Central memory CD4-positive, alpha-beta T cell (primary cell): Measurements from ENCODE around the gene SCAP.

ENCODE experiments used
- DNase-seq: peaks from one replicate; pipeline ENCODE4 v3.0.0; 2022

SCAP gene

GRCh38 chr3:47430606-47431005 lies 45.1 kb downstream of the SCAP start:
- DNase-seq = no peak

GRCh38 chr3:47429476-47430270 lies 46.1 kb downstream of the SCAP start:
- DNase-seq = no peak

GRCh38 chr3:47428662-47429061 lies 47.1 kb downstream of the SCAP start:
- DNase-seq = no peak

- no peak for DNase-seq
These were observed 47.9 kb downstream of the SCAP start for GRCh38 chr3:47427866-47428265.

GRCh38 chr3:47425959-47426358 lies 49.8 kb downstream of the SCAP start:
- no peak for DNase-seq

GRCh38 chr3:47425383-47425778 lies 50.4 kb downstream of the SCAP start:
- DNase-seq = no peak

- DNase-seq = no peak
These were observed 51.0 kb downstream of the SCAP start for GRCh38 chr3:47424434-47425382.

- DNase-seq = no peak
These were observed 52.1 kb downstream of the SCAP start for GRCh38 chr3:47423548-47424145.

- DNase-seq = no peak
These were observed 53.0 kb downstream of the SCAP start for GRCh38 chr3:47422743-47423142.

GRCh38 chr3:47421741-47422649 lies 53.7 kb downstream of the SCAP start:
- no peak for DNase-seq

- DNase-seq = peak; percentile 84
These were observed 54.9 kb downstream of the SCAP start for GRCh38 chr3:47420511-47421484.

- no peak for DNase-seq
These were observed 55.7 kb downstream of the SCAP start for GRCh38 chr3:47420044-47420430.

- DNase-seq = no peak
These were observed 56.4 kb downstream of the SCAP start for GRCh38 chr3:47419083-47420043.

- DNase-seq = no peak
These were observed 57.3 kb downstream of the SCAP start for GRCh38 chr3:47418167-47419082.

- DNase-seq = no peak
These were observed 59.7 kb downstream of the SCAP start for GRCh38 chr3:47416041-47416440.

GRCh38 chr3:47414666-47415587 lies 60.8 kb downstream of the SCAP start:
- no peak for DNase-seq

- no peak for DNase-seq
These were observed 61.6 kb downstream of the SCAP start for GRCh38 chr3:47414161-47414564.

GRCh38 chr3:47413751-47414150 lies 62.0 kb downstream of the SCAP start:
- no peak for DNase-seq
